ENCODE measurements around the gene GLIPR1L2.
A peak's percentile ranks its signal among the peaks of the same experiment; 100 is the strongest.
"Not testable (repeated sequence)": the region's sequence is repeated elsewhere in the genome, so short reads cannot be mapped to it uniquely, and the experiment has no call there.

The GLIPR1L2 gene

GRCh38 chr12:75442454-75442853, 51.6 kb downstream of the GLIPR1L2 start:
- H3K4me3 Mint-ChIP-seq; H3K9me3 Mint-ChIP-seq; H3K36me3 Mint-ChIP-seq (ENCODE audit: low read depth); intact Hi-C loops (cut with micrococcal nuclease); H3K27ac Mint-ChIP-seq; H3K27me3 Mint-ChIP-seq: not testable (repeated sequence)
- H3K4me1 Mint-ChIP-seq (ENCODE audit: low read depth), result peaks cover 40% of the 10 kb centered on the region

GRCh38 chr12:75443709-75444108, 52.8 kb downstream of the GLIPR1L2 start:
- intact Hi-C loops (cut with micrococcal nuclease), result no loop called here
- H3K9me3 Mint-ChIP-seq, result peaks cover 9% of the 10 kb centered on the region
- no peak overlapping the region for H3K27ac Mint-ChIP-seq
- H3K27me3 Mint-ChIP-seq, result no peaks in the 10 kb centered on the region
- H3K4me1 Mint-ChIP-seq (ENCODE audit: low read depth), result peaks cover 35% of the 10 kb centered on the region
- H3K36me3 Mint-ChIP-seq (ENCODE audit: low read depth), result no peaks in the 10 kb centered on the region
- H3K4me3 Mint-ChIP-seq, result no peak overlapping the region

GRCh38 chr12:75444429-75445136, 53.7 kb downstream of the GLIPR1L2 start:
- Mint-ChIP-seq H3K4me3 (no peak overlapping the region), H3K4me1 (ENCODE audit: low read depth) (peaks cover 35% of the 10 kb centered on the region), H3K9me3 (peaks cover 9% of the 10 kb centered on the region), H3K27me3 (no peaks in the 10 kb centered on the region), H3K27ac (no peak overlapping the region), H3K36me3 (ENCODE audit: low read depth) (no peaks in the 10 kb centered on the region)
- intact Hi-C loops (cut with micrococcal nuclease), result no loop called here

GRCh38 chr12:75445137-75445507, 54.2 kb downstream of the GLIPR1L2 start:
- intact Hi-C loops (cut with micrococcal nuclease); H3K4me3 Mint-ChIP-seq; H3K36me3 Mint-ChIP-seq (ENCODE audit: low read depth); H3K27me3 Mint-ChIP-seq; H3K9me3 Mint-ChIP-seq: not testable (repeated sequence)
- Mint-ChIP-seq H3K27ac (peak overlapping the region; percentile 70), H3K4me1 (ENCODE audit: low read depth) (peaks cover 35% of the 10 kb centered on the region)

- intact Hi-C loops (cut with micrococcal nuclease), result no loop called here
These were observed 56.0 kb downstream of the GLIPR1L2 start for GRCh38 chr12:75446857-75447256.

GRCh38 chr12:75447691-75448393, 57.0 kb downstream of the GLIPR1L2 start:
- Mint-ChIP-seq H3K9me3 (no peaks in the 10 kb centered on the region), H3K4me3 (no peak overlapping the region), H3K27me3 (no peaks in the 10 kb centered on the region), H3K27ac (no peak overlapping the region), H3K4me1 (ENCODE audit: low read depth) (peaks cover 28% of the 10 kb centered on the region), H3K36me3 (ENCODE audit: low read depth) (no peaks in the 10 kb centered on the region)
- intact Hi-C loops (cut with micrococcal nuclease), result no loop called here

More at GRCh38 chr12:75446857-75447256, 56.0 kb downstream of the GLIPR1L2 start:
- H3K27ac Mint-ChIP-seq, result no peak overlapping the region
- no peaks in the 10 kb centered on the region for H3K36me3 Mint-ChIP-seq (ENCODE audit: low read depth)
- peaks cover 28% of the 10 kb centered on the region for H3K4me1 Mint-ChIP-seq (ENCODE audit: low read depth)
- no peaks in the 10 kb centered on the region for H3K27me3 Mint-ChIP-seq
- H3K9me3 Mint-ChIP-seq, result no peaks in the 10 kb centered on the region
- H3K4me3 Mint-ChIP-seq, result no peak overlapping the region

GRCh38 chr12:75452675-75453330, 61.9 kb downstream of the GLIPR1L2 start:
- Mint-ChIP-seq H3K36me3 (ENCODE audit: low read depth) (peaks cover 5% of the 10 kb centered on the region), H3K9me3 (peaks cover 6% of the 10 kb centered on the region), H3K27ac (no peak overlapping the region), H3K27me3 (no peaks in the 10 kb centered on the region), H3K4me1 (ENCODE audit: low read depth) (peaks cover 18% of the 10 kb centered on the region), H3K4me3 (no peak overlapping the region)
- intact Hi-C loops (cut with micrococcal nuclease), result no loop called here

GRCh38 chr12:75455839-75456238, 65.0 kb downstream of the GLIPR1L2 start:
- peaks cover 18% of the 10 kb centered on the region for H3K4me1 Mint-ChIP-seq (ENCODE audit: low read depth)
- H3K27ac Mint-ChIP-seq, result peak overlapping the region; percentile 43
- H3K9me3 Mint-ChIP-seq, result peaks cover 32% of the 10 kb centered on the region
- H3K36me3 Mint-ChIP-seq (ENCODE audit: low read depth), result peaks cover 16% of the 10 kb centered on the region
- H3K4me3 Mint-ChIP-seq, result no peak overlapping the region
- H3K27me3 Mint-ChIP-seq, result no peaks in the 10 kb centered on the region
- intact Hi-C loops (cut with micrococcal nuclease), result no loop called here

GRCh38 chr12:75457191-75457590, 66.3 kb downstream of the GLIPR1L2 start:
- Mint-ChIP-seq H3K27me3 (no peaks in the 10 kb centered on the region), H3K36me3 (ENCODE audit: low read depth) (peaks cover 16% of the 10 kb centered on the region), H3K27ac (no peak overlapping the region), H3K4me3 (no peak overlapping the region), H3K4me1 (ENCODE audit: low read depth) (peaks cover 18% of the 10 kb centered on the region), H3K9me3 (peaks cover 32% of the 10 kb centered on the region)
- intact Hi-C loops (cut with micrococcal nuclease), result no loop called here

GRCh38 chr12:75457866-75458265, 67.0 kb downstream of the GLIPR1L2 start:
- Mint-ChIP-seq H3K9me3 (peaks cover 32% of the 10 kb centered on the region), H3K4me1 (ENCODE audit: low read depth) (peaks cover 18% of the 10 kb centered on the region), H3K36me3 (ENCODE audit: low read depth) (peaks cover 16% of the 10 kb centered on the region)
- H3K27me3 Mint-ChIP-seq; H3K4me3 Mint-ChIP-seq; intact Hi-C loops (cut with micrococcal nuclease); H3K27ac Mint-ChIP-seq: not testable (repeated sequence)

- Mint-ChIP-seq H3K27ac (no peak overlapping the region), H3K4me1 (ENCODE audit: low read depth) (peaks cover 11% of the 10 kb centered on the region), H3K9me3 (peaks cover 32% of the 10 kb centered on the region), H3K4me3 (no peak overlapping the region), H3K36me3 (ENCODE audit: low read depth) (peaks cover 16% of the 10 kb centered on the region), H3K27me3 (no peaks in the 10 kb centered on the region)
- intact Hi-C loops (cut with micrococcal nuclease), result no loop called here
These were observed 68.9 kb downstream of the GLIPR1L2 start for GRCh38 chr12:75459755-75460154.

- intact Hi-C loops (cut with micrococcal nuclease), result no loop called here
- Mint-ChIP-seq H3K4me3 (no peak overlapping the region), H3K27ac (no peak overlapping the region), H3K27me3 (no peaks in the 10 kb centered on the region), H3K9me3 (peaks cover 32% of the 10 kb centered on the region), H3K4me1 (ENCODE audit: low read depth) (peaks cover 11% of the 10 kb centered on the region), H3K36me3 (ENCODE audit: low read depth) (peaks cover 16% of the 10 kb centered on the region)
These were observed 69.3 kb downstream of the GLIPR1L2 start for GRCh38 chr12:75460204-75460603.

- peaks cover 4% of the 10 kb centered on the region for H3K36me3 Mint-ChIP-seq (ENCODE audit: low read depth)
- H3K9me3 Mint-ChIP-seq, result peaks cover 7% of the 10 kb centered on the region
- H3K27me3 Mint-ChIP-seq, result no peaks in the 10 kb centered on the region
- peak overlapping the region; percentile 17 for H3K4me3 Mint-ChIP-seq
- H3K27ac Mint-ChIP-seq, result peak overlapping the region; percentile 65
- intact Hi-C loops (cut with micrococcal nuclease), result loop anchor here (1.0 kb wide), 1 partner anchor 9 kb away; no protein-coding TSS in a partner anchor
- H3K4me1 Mint-ChIP-seq (ENCODE audit: low read depth), result peaks cover 40% of the 10 kb centered on the region
These were observed 81.3 kb downstream of the GLIPR1L2 start for GRCh38 chr12:75471902-75472890.
